ENCODE measurements around the gene ATP2C2. TPM values are rescaled to one million over a fixed set of nuclear protein-coding genes. Genes with fewer than 3 reads are reported as not detected.
A peak's percentile ranks its signal among the peaks of the same experiment; 100 is the strongest.

ATP2C2 gene
- total RNA-seq, 4 donors from 2014 or later, result 1.3 TPM; not detected in 3

GRCh38 chr16:84443166-84443802 is 74.9 kb downstream of the ATP2C2 start:
- no peak for TF ChIP-seq CTCF (IDR thresholded peaks at IDR 0.05)
- no peak for DNase-seq (ENCODE audit: low spot score)
- ATAC-seq (ENCODE audit: low FRiP score), result no peak

- no peak for DNase-seq (ENCODE audit: low spot score)
- no peak for TF ChIP-seq CTCF (IDR thresholded peaks at IDR 0.05)
Observed at GRCh38 chr16:84444476-84444875, 76.1 kb downstream of the ATP2C2 start.

GRCh38 chr16:84446084-84446483 is 77.7 kb downstream of the ATP2C2 start:
- ATAC-seq (ENCODE audit: low FRiP score), result no peak
- no peak for DNase-seq (ENCODE audit: low spot score)
- no peak for TF ChIP-seq CTCF (IDR thresholded peaks at IDR 0.05)

More at GRCh38 chr16:84444476-84444875, 76.1 kb downstream of the ATP2C2 start:
- ATAC-seq (ENCODE audit: low FRiP score), result no peak

- DNase-seq (ENCODE audit: low spot score) (no peak), ATAC-seq (ENCODE audit: low FRiP score) (no peak)
- TF ChIP-seq CTCF (IDR thresholded peaks at IDR 0.05), result no peak
Observed at GRCh38 chr16:84446596-84447392, 78.5 kb downstream of the ATP2C2 start.

GRCh38 chr16:84448444-84448843 is 80.1 kb downstream of the ATP2C2 start:
- DNase-seq (ENCODE audit: low spot score) (peak; percentile 12), ATAC-seq (ENCODE audit: low FRiP score) (no peak)
- TF ChIP-seq CTCF (IDR thresholded peaks at IDR 0.05), result no peak

- no peak for TF ChIP-seq CTCF (IDR thresholded peaks at IDR 0.05)
- no peak for ATAC-seq (ENCODE audit: low FRiP score)
- peak; percentile 16 for DNase-seq (ENCODE audit: low spot score)
Observed at GRCh38 chr16:84449156-84450140, 81.1 kb downstream of the ATP2C2 start.
